Stimulated activated CD4-positive, alpha-beta T cell treated with anti-CD3 and anti-CD28 coated beads, Interleukin-15, amount 100 ng/mL, for 24 hours (primary cell): Measurements from ENCODE around the gene BFSP1.

Experiments
- DNase-seq: peaks from one replicate; pipeline ENCODE4 v3.0.0-alpha.2; 2020

BFSP1 gene

DNA sequence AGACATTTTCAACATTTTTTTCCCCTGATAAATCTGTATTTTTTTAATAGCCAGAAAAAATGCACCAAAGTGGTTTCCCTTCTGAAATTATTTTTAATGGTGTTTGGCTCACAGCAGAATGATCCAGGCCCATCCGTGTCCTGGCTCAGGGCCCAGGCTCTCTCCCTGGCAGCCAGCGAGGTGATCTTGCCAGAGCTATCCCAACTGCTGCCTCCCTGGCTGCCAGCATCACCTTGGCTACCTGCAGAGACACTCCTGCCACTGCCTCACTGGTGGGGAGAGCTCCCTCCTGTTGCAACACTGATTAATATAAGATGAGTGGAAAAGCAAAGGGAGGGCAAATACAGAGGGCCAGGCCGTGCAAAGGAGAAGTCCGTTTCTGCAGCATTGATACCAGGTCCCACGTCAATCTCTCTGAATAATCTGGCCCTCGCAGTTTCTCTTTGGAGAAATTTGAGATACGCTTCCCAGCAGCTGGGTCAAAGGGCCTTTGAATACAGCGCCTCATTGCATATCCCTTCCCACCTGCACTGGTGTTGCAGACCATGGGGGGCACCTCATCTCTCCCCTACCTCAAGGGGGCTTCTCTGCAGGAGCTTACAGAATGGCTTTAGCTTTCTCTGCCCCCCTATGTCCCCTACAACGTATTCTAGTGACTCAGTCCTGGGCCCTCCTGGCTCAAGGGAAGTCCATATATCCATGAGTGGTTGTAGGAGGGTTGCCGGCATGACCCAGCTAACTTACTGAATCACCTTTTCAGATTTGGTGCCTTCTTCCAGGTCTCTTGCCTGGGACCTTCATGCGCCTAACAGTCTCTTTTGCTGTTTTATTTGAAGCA, 25.9 kb upstream of the BFSP1 start:
- no peak for DNase-seq

DNA sequence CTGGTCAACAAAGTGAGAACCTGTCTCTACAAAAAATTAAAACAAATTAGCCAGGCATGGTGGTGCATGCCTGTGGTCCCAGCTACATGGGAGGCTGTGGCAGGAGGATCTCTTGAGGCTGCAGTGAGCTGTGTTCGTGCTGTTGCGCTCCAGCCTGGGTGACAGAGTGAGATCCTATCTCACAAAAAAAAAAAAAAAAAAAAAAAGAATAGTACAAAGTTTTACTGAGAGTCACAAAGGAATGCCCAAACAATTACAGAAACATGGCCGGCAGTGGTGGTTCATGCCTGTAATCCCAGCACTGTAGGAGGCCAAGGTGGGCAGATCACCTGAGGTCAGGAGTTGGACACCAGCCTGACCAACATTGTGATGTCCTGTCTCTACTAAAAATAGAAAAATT, 23.9 kb upstream of the BFSP1 start:
- no peak for DNase-seq

DNA sequence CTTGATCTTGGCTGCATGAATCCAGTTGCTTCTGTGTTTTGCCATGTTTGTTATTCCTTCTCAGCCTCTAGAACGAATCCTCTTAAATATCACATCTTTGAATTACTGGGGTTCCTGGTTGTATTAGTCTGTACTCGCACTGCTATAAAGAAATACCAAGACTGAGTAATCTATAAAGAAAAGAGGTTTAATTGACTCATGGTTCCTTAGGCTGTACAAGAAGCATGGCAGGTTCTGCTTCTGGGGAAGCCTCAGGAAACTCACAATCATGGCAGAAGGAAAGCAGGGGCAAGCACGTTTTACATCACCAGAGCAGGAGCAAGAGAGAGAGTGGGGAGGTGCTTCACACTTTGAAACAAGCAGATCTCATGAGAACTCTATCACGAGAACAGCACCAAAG, 18.0 kb upstream of the BFSP1 start:
- DNase-seq: no peak

GRCh38 chr20:17545127-17545526, 13.9 kb upstream of the BFSP1 start:
- DNase-seq: no peak

GRCh38 chr20:17543531-17544131, 12.5 kb upstream of the BFSP1 start:
- no peak for DNase-seq

- no peak for DNase-seq
Observed at GRCh38 chr20:17542993-17543412, 11.8 kb upstream of the BFSP1 start.

GRCh38 chr20:17542481-17542880, 11.3 kb upstream of the BFSP1 start:
- no peak for DNase-seq

DNA sequence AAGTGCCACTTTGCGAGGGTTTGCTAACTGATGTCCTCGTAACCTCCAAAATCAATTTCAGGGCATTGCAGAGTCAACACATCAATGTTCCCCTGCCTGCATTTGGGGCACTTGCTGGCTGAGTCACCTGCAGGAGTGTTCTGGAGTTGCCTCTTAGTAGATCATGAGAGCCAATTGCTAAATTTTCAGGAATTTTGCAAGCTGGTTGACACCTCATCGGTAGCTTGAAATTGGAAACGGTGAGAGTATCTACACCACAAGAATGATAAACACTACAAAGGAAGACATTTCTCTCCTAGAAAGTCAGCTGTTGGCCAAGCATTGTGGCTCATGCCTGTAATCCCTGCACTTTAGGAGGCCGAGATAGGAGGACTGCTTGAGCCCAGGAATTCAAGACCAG, 10.8 kb upstream of the BFSP1 start:
- DNase-seq: no peak

DNA sequence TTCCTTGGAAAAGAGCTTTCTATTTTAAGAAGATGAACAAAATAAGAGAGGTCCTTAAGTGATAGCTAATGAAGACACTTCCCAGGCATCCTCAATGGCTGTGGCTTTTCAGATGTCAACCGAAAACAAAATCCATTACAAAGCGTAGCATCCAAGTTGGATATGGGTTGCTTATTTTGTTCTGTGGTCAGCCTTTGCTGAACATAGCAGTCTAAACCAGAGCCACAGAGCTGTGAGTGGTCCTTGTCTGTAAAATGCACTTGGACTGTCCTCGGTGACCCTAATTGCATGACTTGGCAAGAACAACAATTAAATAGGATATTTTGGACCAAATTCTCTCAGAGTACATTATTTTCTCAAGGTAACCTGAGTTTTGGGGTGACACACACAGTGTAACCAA, 10.4 kb upstream of the BFSP1 start:
- no peak for DNase-seq

- peak; percentile 23 for DNase-seq
Observed at GRCh38 chr20:17538517-17539170, 7.5 kb upstream of the BFSP1 start.

DNA sequence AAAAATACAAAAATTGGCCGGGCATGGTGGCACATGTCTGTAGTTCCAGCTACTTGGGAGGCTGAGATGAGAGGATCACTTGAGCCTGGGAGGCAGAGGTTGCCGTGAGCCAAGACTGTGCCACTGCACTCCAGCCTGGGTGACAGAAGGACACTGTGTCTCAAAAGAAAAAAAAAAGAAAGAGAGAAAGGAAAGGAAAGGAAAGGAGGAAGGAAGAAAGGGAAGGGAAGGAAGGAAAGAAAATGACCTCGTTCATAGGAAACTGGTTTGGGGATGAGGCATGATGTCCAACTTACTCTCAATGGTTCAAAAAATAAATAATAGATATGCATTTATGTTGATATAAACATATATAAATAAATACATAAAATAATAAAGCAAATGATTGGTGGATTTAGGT, 6.8 kb upstream of the BFSP1 start:
- DNase-seq: no peak

DNA sequence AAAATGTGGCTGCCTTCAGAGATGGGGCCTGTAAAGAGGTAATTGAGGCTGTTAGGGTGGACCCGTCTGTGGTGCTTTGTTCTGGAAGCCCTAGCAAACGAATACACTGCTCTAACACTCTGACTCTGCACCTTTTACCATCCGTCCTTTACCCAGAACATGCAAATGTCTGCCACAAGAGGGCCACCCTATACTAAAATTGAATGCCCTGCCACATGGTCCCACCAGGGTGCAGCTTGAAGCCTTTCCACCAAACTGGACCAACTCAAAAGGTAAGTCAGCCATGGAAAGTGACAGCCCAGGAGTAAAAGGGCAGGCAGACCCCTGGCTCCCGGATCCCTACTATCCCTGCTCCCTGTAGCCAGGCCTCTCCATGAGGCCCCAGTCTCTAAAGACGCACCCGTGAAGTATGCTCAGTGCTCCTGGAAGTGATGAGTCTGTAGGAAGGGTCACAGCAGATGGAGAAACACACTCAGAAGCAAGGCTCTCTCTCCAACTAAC, 5.8 kb upstream of the BFSP1 start:
- peak; percentile 72 for DNase-seq

GRCh38 chr20:17534077-17534476, 2.9 kb upstream of the BFSP1 start:
- DNase-seq: no peak

DNA sequence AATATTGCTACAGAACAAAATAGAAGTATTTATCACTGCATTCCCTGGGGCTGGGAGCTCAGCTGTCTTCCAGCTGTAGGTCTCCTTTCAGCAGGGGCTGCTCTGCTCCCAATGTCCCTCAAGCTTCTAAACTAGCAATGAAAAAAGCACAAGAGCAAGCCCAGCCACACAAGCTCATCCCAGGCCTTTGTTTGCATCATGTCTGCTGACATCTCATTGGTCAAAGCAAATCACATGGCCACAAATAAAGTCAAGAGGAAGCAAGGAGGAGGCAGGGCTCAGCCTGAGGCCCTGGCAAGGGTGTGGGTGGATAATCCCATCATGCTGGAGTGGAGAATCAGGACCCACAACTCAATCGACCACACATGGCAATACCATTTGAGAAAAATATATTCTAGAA, 2.2 kb upstream of the BFSP1 start:
- DNase-seq: no peak

- no peak for DNase-seq
Observed at GRCh38 chr20:17531665-17532025, 466 bp upstream of the BFSP1 start.

DNA sequence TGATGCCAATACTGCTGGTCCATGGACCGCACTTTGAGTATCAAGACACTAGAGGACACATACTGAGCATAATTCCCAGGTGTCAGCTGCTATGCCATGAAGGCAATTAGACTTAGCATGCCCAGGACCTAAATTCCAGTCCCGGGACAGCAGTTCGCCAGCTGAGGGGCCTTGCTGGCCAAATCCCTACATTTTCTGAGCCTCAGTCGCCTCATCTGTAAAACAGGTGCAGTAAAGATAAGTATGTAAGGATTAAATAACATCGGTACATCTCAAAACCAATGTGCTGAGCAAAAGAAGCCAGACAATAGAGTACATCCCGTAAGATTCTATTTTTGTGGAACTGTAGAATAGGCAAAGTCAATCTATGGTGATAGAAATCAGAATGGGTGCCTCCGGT, 1.0 kb downstream of the BFSP1 start:
- DNase-seq: no peak

DNA sequence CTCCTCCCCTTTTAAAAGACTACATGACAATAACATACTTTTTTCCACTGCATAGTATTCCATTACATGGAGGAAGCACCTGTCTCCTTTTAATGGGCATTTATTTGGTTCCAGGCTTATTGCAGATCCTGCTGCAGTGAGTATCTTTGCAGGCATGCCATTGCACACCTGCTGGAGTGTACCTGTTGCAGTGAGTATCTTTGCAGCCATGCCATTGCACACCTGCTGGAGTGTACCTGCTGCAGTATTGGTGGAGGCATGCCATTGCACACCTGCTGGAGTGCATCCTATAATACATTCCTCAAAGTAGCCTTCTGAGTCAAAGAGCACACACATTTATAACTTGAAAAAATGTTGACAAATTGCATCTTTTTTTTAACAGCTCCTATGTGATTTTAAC, 1.6 kb downstream of the BFSP1 start:
- no peak for DNase-seq

- peak; percentile 14 for DNase-seq
Observed at GRCh38 chr20:17525650-17526049, 5.5 kb downstream of the BFSP1 start.

DNA sequence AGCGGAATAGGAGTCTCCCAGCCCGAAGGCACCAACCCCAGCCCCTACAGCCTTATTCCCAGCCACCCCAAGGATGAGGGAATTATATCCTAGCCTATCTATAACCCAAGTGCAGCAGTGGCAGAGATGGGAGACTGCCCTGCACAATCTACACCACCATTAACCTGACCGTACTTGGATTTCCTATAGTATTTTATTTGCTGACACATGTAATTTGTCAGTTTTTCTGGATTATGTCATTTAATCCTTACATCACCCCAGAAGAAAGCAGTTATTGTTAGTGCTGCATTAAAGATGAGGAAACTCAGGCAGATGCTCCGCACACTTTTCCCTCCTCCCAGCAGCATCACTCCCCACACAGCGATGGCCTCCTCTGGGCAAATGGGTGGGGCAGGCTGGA, 6.0 kb downstream of the BFSP1 start:
- DNase-seq: no peak

DNA sequence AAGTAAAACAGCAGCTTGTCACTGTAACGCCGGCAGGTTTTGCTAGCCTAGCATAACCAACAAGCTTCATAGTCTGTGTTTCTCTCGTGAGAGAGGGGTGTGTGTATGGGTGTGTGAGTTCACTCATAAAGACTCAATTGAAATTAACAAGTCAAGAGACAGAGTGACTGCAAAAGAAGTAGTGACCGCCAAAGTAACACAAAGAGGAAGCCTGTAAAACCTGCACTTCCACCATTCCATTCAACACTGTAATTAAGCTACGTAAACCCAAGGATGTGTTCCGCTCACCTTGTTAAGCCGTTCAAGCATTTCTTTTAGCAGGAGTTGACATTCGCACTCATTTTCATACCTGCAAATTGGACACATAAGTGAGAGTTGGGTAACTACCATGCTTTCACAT, 6.6 kb downstream of the BFSP1 start:
- DNase-seq: no peak

DNA sequence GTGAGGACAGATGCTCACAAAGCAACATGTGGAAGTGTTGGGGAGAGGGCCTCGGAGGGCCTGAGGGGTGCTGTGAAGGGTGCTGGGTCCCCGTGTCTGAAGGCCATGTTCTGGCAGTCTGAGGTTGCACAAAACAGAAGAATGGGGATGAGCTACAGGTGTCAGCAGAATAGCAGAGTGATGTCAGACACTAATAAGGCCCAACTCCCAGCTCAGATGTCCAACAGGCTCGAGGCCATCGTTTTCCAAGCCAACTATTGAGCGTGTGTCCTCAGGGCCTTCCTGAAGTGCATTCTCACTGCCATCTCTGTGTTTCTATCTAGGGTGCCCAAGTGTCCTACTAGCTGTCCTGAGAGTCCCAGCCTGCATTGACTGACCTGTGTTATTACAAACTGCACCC, 7.9 kb downstream of the BFSP1 start:
- no peak for DNase-seq

GRCh38 chr20:17522528-17522927, 8.7 kb downstream of the BFSP1 start:
- DNase-seq: no peak

DNA sequence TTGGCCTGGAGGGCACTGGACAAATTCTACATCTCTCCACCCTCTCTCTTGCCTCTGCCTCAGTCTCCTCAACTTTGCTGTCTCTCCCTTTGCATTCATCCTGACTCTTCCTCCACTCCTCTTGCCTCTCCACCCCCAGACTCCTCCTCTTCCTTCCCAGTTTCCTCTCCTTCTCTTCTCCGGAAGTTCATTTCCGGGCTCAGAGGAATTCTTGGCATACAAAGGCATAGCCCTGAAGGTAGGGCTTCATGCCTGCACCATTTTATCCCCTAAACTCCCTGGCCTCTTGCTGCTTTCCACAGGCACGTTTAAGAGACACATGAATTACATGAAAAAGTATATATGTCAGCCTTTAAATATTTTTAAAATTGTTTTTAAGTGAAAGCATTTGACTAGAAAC, 10.6 kb downstream of the BFSP1 start:
- DNase-seq: no peak

DNA sequence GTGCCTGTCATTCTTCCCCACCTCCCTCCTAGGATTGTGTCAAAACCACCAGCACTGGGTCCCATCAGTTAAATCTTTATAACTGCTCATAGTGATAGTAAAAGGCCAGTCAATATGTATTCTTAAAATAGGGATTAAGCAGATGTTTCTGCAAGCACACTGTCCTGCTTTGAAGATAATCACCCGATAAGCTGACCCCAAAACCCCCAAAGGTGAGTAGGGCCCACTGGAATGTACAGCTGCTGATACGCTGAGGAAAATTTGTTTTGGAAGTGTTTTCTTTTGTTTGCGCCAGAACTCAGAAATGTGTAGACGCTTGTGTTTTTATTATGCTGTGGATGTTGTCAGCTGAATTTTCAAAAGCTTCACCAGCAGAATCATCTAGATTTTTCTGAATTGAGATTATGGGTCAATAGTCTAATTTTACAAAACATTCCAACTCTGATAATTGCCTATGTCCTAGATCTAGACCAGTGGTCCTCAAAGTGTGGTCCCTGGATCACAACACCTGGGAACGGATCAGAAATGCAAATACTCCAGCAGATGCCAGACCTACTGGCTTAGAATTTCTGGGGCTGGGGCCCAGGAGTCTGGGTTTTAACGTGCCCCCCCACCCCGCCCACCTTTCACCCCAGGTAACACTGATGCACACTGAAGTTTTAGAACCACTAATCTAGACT, 11.4 kb downstream of the BFSP1 start:
- DNase-seq: no peak
